Cardiac muscle cell (in vitro differentiated cells and primary cell): ENCODE measurements around the gene PRSS21. TPM values are rescaled to one million over a fixed set of nuclear protein-coding genes. Genes with fewer than 3 reads are reported as not detected.

ENCODE experiments used
- DNase-seq, 2 donors: peaks; one replicate each; pipeline versions ENCODE4 v3.0.0 to v3.0.0-alpha.2; 2010 to 2017; ENCODE audit warnings: low read depth in 1 of 2, low spot score in 1 of 2
- H3K27ac ChIP-seq: fragments of 200-600 bp; sonication (generic); 2 replicates; pipeline ENCODE4 v1.5.1; 2016
- H3K27me3 ChIP-seq: fragments of 200-600 bp; sonication (generic); 2 replicates; pipeline ENCODE4 v1.6.0; 2016; ENCODE audit warnings: control low read depth
- H3K36me3 ChIP-seq: fragments of 200-600 bp; sonication (generic); 2 replicates; pipeline ENCODE4 v1.5.1; 2016; ENCODE audit warnings: control low read depth
- H3K4me1 ChIP-seq: fragments of 200-600 bp; sonication (generic); 2 replicates; pipeline ENCODE4 v1.8.1; 2017; ENCODE audit warnings: low read depth, mild to moderate bottlenecking, mixed run types
- H3K4me3 ChIP-seq: fragments of 200-600 bp; sonication (generic); 2 replicates; pipeline ENCODE4 v1.5.1; 2016; ENCODE audit warnings: mild to moderate bottlenecking
- H3K9me3 ChIP-seq: fragments of 200-600 bp; sonication (generic); 2 replicates; pipeline ENCODE4 v1.5.1; 2017; ENCODE audit warnings: low read depth, mild to moderate bottlenecking, control low read depth
- polyA plus RNA-seq: library from polyadenylated mRNA; unstranded; fragments of >200 nt; fragmentation: Nextera tagmentation; extraction: Ambion mirVana; gene quantifications from 2 replicates; pipeline ENCODE4 v1.2.1, GENCODE V29; 2016
- total RNA-seq: library from RNA; depleted of rRNA; stranded (reverse); fragments of >200 nt; gene quantifications from 2 replicates; pipeline ENCODE4 v1.2.3, GENCODE V29; 2016
- TF ChIP-seq, protein P1 (sequence below): IDR thresholded peaks from 2 replicates; pipeline ENCODE4 v1.5.1; 2012; ENCODE audit warnings: low read depth, mild to moderate bottlenecking, low read length

PRSS21 gene
- total and polyA plus RNA-seq, 2 experiments from 2014 or later: not detected

DNA sequence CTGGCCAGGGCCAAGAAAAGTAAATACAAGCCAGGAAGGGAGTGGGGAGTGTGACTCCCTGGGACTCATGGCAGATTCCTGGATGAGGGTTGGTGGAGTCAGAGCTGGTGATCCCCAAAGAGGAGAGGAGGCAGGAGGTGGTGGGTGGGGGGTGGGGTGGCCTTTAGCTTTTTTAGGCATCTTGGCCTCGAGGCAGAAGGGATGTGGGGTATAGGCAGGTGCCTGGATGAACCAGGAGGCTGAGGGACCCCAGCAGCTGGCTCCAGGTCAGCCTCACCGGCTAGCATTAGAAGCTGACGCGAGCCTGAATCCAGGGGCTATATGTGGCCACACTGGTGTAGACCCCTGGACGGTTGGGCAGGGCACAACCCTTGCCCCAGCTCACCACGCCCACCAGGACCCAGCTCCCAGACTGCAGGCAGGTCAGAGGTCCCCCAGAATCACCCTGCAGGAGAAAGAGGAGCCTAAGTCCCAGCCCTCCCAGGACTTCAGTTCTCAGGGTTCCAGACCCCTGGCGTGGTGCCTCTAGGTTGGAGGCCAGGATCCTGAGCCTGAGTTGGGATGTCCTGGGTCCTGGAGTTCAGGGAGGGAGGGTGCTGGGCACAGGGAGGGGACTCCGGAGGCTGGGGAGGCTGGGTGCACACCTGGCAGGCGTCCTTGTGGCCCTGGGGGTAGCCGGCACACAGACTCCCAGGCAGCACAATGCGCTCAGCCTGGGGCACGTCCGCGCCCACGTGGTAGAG lies 32.5 kb upstream of the PRSS21 start:
- TF ChIP-seq, protein P1, sequence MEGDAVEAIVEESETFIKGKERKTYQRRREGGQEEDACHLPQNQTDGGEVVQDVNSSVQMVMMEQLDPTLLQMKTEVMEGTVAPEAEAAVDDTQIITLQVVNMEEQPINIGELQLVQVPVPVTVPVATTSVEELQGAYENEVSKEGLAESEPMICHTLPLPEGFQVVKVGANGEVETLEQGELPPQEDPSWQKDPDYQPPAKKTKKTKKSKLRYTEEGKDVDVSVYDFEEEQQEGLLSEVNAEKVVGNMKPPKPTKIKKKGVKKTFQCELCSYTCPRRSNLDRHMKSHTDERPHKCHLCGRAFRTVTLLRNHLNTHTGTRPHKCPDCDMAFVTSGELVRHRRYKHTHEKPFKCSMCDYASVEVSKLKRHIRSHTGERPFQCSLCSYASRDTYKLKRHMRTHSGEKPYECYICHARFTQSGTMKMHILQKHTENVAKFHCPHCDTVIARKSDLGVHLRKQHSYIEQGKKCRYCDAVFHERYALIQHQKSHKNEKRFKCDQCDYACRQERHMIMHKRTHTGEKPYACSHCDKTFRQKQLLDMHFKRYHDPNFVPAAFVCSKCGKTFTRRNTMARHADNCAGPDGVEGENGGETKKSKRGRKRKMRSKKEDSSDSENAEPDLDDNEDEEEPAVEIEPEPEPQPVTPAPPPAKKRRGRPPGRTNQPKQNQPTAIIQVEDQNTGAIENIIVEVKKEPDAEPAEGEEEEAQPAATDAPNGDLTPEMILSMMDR: no peak
- Histone ChIP-seq H3K4me1 (no peaks in the 10 kb centered on the region), H3K27me3 (peaks cover 23% of the 10 kb centered on the region), H3K4me3 (no peak overlapping the region), H3K27ac (no peak overlapping the region), H3K36me3 (no peaks in the 10 kb centered on the region), H3K9me3 (no peaks in the 10 kb centered on the region)
- no peak for DNase-seq

- no peak for DNase-seq
These were observed 31.7 kb upstream of the PRSS21 start for GRCh38 chr16:2785101-2785991.

GRCh38 chr16:2786061-2786825 lies 30.8 kb upstream of the PRSS21 start:
- Histone ChIP-seq H3K4me1 (no peaks in the 10 kb centered on the region), H3K4me3 (no peak overlapping the region), H3K27ac (no peak overlapping the region), H3K36me3 (no peaks in the 10 kb centered on the region), H3K9me3 (no peaks in the 10 kb centered on the region), H3K27me3 (peaks cover 32% of the 10 kb centered on the region)
- no peak for DNase-seq
- TF ChIP-seq, protein P1: no peak

More at GRCh38 chr16:2785101-2785991, 31.7 kb upstream of the PRSS21 start:
- TF ChIP-seq, protein P1: peak; percentile 11
- Histone ChIP-seq H3K4me3 (no peak overlapping the region), H3K27me3 (peaks cover 23% of the 10 kb centered on the region), H3K36me3 (no peaks in the 10 kb centered on the region), H3K27ac (no peak overlapping the region), H3K4me1 (no peaks in the 10 kb centered on the region), H3K9me3 (no peaks in the 10 kb centered on the region)

DNA sequence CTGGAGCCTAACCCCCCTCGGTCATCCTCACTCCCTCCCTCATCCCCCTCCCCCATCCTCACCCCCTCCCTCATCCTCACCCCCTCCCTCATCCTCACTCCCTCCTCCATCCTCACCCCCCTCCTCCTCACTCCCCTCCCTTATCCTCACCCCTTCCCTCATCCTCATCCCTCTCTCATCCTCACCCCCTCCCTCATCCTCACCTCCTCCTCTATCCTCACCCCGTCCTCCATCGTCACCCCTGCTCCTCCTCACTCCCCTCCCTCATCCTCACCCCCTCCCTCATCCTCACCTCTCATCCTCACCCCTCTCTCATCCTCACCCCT lies 30.2 kb upstream of the PRSS21 start:
- H3K27me3 ChIP-seq: peaks cover 36% of the 10 kb centered on the region
- no peak for DNase-seq

GRCh38 chr16:2787406-2787805 lies 29.6 kb upstream of the PRSS21 start, which contains the start of gene PRSS33:
TSS of gene PRSS33 (minus strand) at chr16:2787560. CDS start at chr16:2786547, 1,013 bp downstream.
- TF ChIP-seq, protein P1: no peak
- H3K4me1 ChIP-seq: no peaks in the 10 kb centered on the region
- no peak within 1 kb of the TSS for H3K27ac ChIP-seq
- peaks cover 36% of the 10 kb centered on the region for H3K27me3 ChIP-seq
- no peak for DNase-seq
- no peaks in the 10 kb centered on the region for H3K36me3 ChIP-seq
- H3K4me3 ChIP-seq: no peak within 1 kb of the TSS
- no peaks in the 10 kb centered on the region for H3K9me3 ChIP-seq

More for the DNA sequence above, 30.2 kb upstream of the PRSS21 start:
- no peaks in the 10 kb centered on the region for H3K36me3 ChIP-seq
- TF ChIP-seq, protein P1: no peak
- no peaks in the 10 kb centered on the region for H3K9me3 ChIP-seq
- no peak overlapping the region for H3K27ac ChIP-seq
- H3K4me1 ChIP-seq: no peaks in the 10 kb centered on the region
- no peak overlapping the region for H3K4me3 ChIP-seq
